ENCODE data around the gene GABRA4.

The GABRA4 gene

GRCh38 chr4:46993075-46994006 lies at the start of gene GABRA4:
Gene GABRA4 (minus strand): TSS chr4:46993581. CDS start chr4:46993424, 157 bp downstream.
- no peak for DNase-seq

- DNase-seq, result no peak
Measured at GRCh38 chr4:47040828-47041227, 47.4 kb upstream of the GABRA4 start.

GRCh38 chr4:47038263-47038662 lies 44.9 kb upstream of the GABRA4 start:
- no peak for DNase-seq

- DNase-seq, result peak; percentile 11
Measured at GRCh38 chr4:47032405-47033106, 39.2 kb upstream of the GABRA4 start.

GRCh38 chr4:47031751-47032404 lies 38.5 kb upstream of the GABRA4 start:
- no peak for DNase-seq

- DNase-seq, result no peak
Measured at GRCh38 chr4:47031011-47031678, 37.8 kb upstream of the GABRA4 start, which contains the start of gene GABRB1. Gene GABRB1 (plus strand): TSS chr4:47031567.

GRCh38 chr4:47017494-47017893 lies 24.1 kb upstream of the GABRA4 start:
- no peak for DNase-seq

GRCh38 chr4:47017081-47017480 lies 23.7 kb upstream of the GABRA4 start:
- no peak for DNase-seq

GRCh38 chr4:47013373-47013772 lies 20.0 kb upstream of the GABRA4 start:
- DNase-seq, result no peak

- no peak for DNase-seq
Measured at GRCh38 chr4:47012676-47013075, 19.3 kb upstream of the GABRA4 start.

- DNase-seq, result no peak
Measured at GRCh38 chr4:47010912-47011446, 17.6 kb upstream of the GABRA4 start.

GRCh38 chr4:47010347-47010911 lies 17.0 kb upstream of the GABRA4 start:
- no peak for DNase-seq

GRCh38 chr4:47002580-47002979 lies 9.2 kb upstream of the GABRA4 start:
- no peak for DNase-seq

- no peak for DNase-seq
Measured at GRCh38 chr4:47000406-47000805, 7.0 kb upstream of the GABRA4 start.

- DNase-seq, result no peak
Measured at GRCh38 chr4:46999566-46999965, 6.2 kb upstream of the GABRA4 start.

GRCh38 chr4:46994007-46994405 lies 625 bp upstream of the GABRA4 start:
- DNase-seq, result no peak

GRCh38 chr4:46992338-46992737 lies 1.0 kb downstream of the GABRA4 start:
- no peak for DNase-seq

- DNase-seq, result no peak
Measured at GRCh38 chr4:46986922-46987638, 6.3 kb downstream of the GABRA4 start.

- DNase-seq, result no peak
Measured at GRCh38 chr4:46984781-46985180, 8.6 kb downstream of the GABRA4 start.

- no peak for DNase-seq
Measured at GRCh38 chr4:46980851-46981250, 12.5 kb downstream of the GABRA4 start.

- DNase-seq, result no peak
Measured at GRCh38 chr4:46979726-46980125, 13.7 kb downstream of the GABRA4 start.

GRCh38 chr4:46979283-46979682 lies 14.1 kb downstream of the GABRA4 start:
- no peak for DNase-seq
